GM13976 (cell line): Measurements from ENCODE around the gene CYP8B1.

Experiments used
- DNase-seq: peaks from one replicate; pipeline ENCODE4 v3.0.0; 2012; ENCODE audit warnings: low spot score
- in situ Hi-C: fragments of 300-500 bp; cut with MboI; formaldehyde crosslinking; loops from one replicate; pipeline ENCODE4 v1.12.0; 2022; ENCODE audit warnings: low sequenced_read_pairs, mixed read lengths, inconsistent platforms; ENCODE audit not compliant: unreplicated experiment
- TF ChIP-seq, protein P1 (sequence below): IDR thresholded peaks from 2 replicates; pipeline ENCODE4 v1.5.1; 2012; ENCODE audit warnings: borderline replicate concordance, mild to moderate bottlenecking; ENCODE audit not compliant: insufficient read depth; ENCODE audit errors: extremely low read depth, missing control alignments, control extremely low read depth

The CYP8B1 gene

DNA sequence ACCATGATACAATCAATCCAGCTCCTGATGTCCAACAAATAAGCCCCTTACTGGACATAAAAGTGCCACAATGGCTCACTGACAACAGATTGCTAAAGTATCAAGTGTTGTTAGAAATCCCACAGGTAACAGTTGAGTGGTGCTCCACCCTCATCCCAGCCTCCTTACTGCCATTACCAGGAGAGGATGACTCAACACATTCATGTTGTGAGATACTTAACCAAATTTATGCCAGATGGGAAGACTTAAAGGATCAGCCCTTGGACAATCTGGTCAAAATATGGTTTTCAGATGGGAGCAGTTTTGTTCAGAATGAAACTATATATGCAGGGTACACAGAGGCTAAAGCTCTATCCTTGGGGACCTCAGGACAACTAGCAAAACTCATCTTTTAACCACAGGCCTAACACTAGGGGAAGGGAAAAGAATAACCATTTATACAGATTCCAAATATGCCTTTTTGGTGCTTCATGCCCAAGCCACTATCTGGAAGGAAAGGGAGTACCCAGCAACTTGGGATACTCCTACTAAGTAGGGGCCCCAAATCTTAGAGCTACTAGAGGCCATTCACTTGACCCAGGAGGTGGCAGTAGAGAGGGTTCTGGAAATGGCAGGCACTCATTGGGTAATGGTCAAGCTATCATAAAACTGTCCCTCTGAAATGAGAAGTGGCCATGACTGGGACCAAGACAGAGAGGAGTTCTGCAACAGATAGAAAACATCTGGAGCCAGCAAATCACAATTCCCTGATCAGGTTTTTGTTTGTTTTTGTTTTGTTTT lies 23.4 kb upstream of the CYP8B1 start:
- in situ Hi-C loops = no loop called here
- no peak for DNase-seq
- TF ChIP-seq, protein P1, sequence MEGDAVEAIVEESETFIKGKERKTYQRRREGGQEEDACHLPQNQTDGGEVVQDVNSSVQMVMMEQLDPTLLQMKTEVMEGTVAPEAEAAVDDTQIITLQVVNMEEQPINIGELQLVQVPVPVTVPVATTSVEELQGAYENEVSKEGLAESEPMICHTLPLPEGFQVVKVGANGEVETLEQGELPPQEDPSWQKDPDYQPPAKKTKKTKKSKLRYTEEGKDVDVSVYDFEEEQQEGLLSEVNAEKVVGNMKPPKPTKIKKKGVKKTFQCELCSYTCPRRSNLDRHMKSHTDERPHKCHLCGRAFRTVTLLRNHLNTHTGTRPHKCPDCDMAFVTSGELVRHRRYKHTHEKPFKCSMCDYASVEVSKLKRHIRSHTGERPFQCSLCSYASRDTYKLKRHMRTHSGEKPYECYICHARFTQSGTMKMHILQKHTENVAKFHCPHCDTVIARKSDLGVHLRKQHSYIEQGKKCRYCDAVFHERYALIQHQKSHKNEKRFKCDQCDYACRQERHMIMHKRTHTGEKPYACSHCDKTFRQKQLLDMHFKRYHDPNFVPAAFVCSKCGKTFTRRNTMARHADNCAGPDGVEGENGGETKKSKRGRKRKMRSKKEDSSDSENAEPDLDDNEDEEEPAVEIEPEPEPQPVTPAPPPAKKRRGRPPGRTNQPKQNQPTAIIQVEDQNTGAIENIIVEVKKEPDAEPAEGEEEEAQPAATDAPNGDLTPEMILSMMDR = no peak

DNA sequence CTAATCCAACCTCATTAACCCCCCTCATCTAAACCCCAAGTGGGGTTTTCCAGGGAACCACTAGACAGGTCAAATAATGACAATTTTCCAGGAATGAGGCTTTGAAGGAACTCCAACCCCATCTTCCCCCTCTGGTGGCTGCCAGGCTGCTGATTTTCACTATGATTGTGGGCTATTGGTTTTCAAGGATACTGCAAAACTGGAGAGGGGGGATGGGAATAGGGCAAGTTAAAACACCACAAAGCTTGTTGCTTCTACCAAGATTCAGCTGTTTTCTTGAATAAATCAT lies 19.8 kb upstream of the CYP8B1 start:
- TF ChIP-seq, protein P1 = no peak
- no peak for DNase-seq
- in situ Hi-C loops = no loop called here

DNA sequence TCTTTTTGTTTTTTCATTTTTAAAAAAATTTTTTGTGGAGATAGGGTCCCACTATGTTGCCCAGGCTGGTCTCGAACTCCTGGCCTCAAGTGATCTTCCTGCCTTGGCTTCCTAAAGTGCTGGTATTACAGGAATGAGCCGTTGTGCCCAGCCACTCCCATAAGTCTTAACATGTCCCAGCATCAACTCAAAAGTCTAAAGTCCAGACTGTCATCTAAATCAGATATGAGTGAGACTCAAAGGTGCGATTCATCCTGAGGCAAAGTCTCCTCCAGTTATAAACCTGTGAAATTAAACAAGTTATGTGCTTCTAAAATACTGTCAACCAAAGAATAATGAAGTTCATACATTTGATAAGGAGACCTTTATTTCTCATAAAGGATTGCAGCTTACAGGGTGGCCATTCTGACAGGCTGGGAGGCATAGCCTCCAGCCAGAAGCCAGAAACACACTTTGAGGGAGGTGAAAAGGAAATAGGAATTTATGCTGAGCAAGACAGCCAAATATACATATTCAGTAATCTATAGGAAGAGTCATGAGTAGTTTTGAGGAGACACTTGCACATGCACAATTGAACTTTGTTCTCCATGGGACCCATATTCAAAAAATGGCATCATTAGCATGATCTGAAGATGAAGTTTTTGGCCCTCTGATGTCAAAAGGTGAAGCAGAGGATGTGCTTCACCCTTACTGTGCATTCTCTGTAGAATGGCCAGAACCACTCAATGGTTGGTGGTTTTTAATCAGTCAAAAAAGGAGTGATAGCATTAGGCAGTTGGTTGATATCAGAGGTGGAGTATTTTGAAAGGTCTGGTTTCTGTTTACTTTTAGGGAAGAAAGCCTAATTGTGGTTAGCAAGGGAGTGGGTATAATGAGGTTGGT lies 19.3 kb upstream of the CYP8B1 start:
- TF ChIP-seq, protein P1 = no peak
- in situ Hi-C loops = no loop called here
- DNase-seq = no peak

DNA sequence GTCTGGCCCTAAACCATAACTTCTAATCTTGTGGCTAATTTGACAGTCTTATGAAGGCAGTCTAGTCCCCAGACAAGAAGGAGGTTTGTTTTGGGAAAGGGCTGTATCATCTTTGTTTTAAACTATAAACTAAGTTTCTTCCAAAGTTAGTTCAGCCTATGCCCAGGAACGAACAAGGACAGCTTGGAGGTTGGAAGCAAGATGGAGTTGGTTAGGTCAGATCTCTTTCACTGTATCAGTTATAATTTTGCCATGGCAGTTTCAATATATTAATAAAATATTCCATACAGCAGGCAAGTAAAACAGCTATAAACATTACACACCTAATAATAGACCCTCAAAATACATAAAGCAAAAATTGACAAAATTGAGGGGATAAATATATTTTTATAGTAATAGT lies 17.1 kb upstream of the CYP8B1 start:
- in situ Hi-C loops = no loop called here
- TF ChIP-seq, protein P1 = no peak
- DNase-seq = no peak

DNA sequence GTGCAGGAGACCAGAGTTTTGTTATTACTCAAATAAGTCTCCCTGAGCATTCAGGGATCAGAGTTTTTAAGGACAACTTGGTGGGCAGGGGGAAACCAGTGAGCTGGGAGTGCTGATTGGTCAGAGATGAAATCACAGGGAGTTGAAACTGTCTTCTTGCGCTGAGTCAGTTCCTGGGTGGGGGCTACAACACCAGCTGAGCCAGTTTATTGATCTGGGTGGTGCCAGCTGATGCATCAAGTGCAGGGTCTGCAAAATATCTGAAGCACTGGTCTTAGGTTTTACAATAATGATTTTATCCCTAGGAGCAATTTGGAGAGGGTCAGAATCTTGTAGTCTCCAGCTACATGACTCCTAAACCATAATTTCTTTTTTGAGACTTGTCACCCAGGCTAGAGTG lies 16.5 kb upstream of the CYP8B1 start:
- in situ Hi-C loops = no loop called here

DNA sequence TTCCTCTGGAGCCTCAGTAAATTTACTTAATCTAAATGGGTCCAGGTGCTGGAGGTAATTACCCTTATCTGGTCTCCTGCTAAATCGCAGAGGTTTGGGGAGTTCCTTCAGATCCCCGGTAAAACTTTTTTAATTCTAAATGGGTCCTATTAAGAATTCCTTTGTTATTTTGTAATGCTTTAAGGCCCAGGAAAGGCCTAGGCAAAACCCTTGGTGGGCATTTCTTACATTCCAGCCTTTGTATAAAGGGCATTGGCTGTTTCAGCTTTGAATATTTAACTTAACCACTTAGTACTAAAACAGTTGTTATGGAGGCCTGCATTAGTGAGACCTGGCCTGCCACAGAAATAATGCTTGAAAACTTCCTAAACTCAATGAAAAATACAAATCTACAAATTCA lies 15.4 kb upstream of the CYP8B1 start:
- no peak for DNase-seq
- in situ Hi-C loops = no loop called here
- TF ChIP-seq, protein P1 = no peak

More for the DNA sequence above, 16.5 kb upstream of the CYP8B1 start:
- TF ChIP-seq, protein P1 = no peak
- DNase-seq = no peak
